Smooth muscle cell (in vitro differentiated cells): ENCODE measurements around the gene TTC16. TPM values are rescaled to one million over a fixed set of nuclear protein-coding genes. Genes with fewer than 3 reads are reported as not detected.
A peak's percentile ranks its signal among the peaks of the same experiment; 100 is the strongest.

Experiments
- DNase-seq: peaks from one replicate; lab custom pipeline; 2025; ENCODE audit not compliant: unreplicated experiment; lab: John Stamatoyannopoulos, UW
- H2AFZ ChIP-seq: fragments of 200-600 bp; sonication (generic); 2 replicates; pipeline ENCODE4 v1.6.0; 2016; ENCODE audit warnings: antibody characterized with exemption, low read depth, mild to moderate bottlenecking
- H3F3A ChIP-seq: fragments of 200-600 bp; sonication (generic); 2 replicates; pipeline ENCODE4 v1.6.0; 2017; ENCODE audit warnings: antibody characterized with exemption, low read depth
- H3K27ac ChIP-seq: fragments of 200-600 bp; sonication (generic); 2 replicates; pipeline ENCODE4 v1.5.1; 2016; ENCODE audit warnings: low read depth, mild to moderate bottlenecking
- H3K27me3 ChIP-seq: fragments of 200-600 bp; sonication (generic); 2 replicates; pipeline ENCODE4 v1.6.1; 2016; ENCODE audit warnings: low read depth, mild to moderate bottlenecking
- H3K36me3 ChIP-seq: fragments of 200-600 bp; sonication (generic); 2 replicates; pipeline ENCODE4 v1.5.1; 2016; ENCODE audit warnings: low read depth
- H3K4me1 ChIP-seq: fragments of 200-600 bp; sonication (generic); 2 replicates; pipeline ENCODE4 v1.5.1; 2016; ENCODE audit warnings: low read depth
- H3K4me2 ChIP-seq: fragments of 200-600 bp; sonication (generic); 2 replicates; pipeline ENCODE4 v1.6.0; 2016; ENCODE audit warnings: mild to moderate bottlenecking
- H3K4me3 ChIP-seq: fragments of 200-600 bp; sonication (generic); 2 replicates; pipeline ENCODE4 v1.5.1; 2016; ENCODE audit warnings: mild to moderate bottlenecking
- H3K79me2 ChIP-seq: fragments of 200-600 bp; sonication (generic); 2 replicates; pipeline ENCODE4 v1.6.0; 2016; ENCODE audit warnings: low read depth, mild to moderate bottlenecking
- H3K9ac ChIP-seq: fragments of 200-600 bp; sonication (generic); 2 replicates; pipeline ENCODE4 v1.6.0; 2016; ENCODE audit warnings: low read depth
- H3K9me3 ChIP-seq: fragments of 200-600 bp; sonication (generic); replicated peaks from 2 replicates; pipeline ENCODE4 v1.5.1; 2016; ENCODE audit warnings: low read depth
- H4K20me1 ChIP-seq: fragments of 200-600 bp; sonication (generic); 2 replicates; pipeline ENCODE4 v1.6.0; 2016; ENCODE audit warnings: low read depth
- WGBS: methylation state at CpG from one replicate; pipeline ENCODE4 v1.1.7; 2016; ENCODE audit warnings: low lambda C conversion rate; 5-methylcytosine and 5-hydroxymethylcytosine counted together
- polyA plus RNA-seq: library from polyadenylated mRNA; unstranded; fragments of >200 nt; fragmentation: Nextera tagmentation; extraction: Ambion mirVana; gene quantifications from 2 replicates; pipeline ENCODE4 v1.2.1, GENCODE V29; 2016
- total RNA-seq: library from RNA; depleted of rRNA; stranded (reverse); fragments of >200 nt; gene quantifications from 2 replicates; pipeline ENCODE4 v1.2.3, GENCODE V29; 2014
- TF ChIP-seq, protein P1 (sequence below): fragments of 200-600 bp; sonication (generic); IDR thresholded peaks from 2 replicates; pipeline ENCODE4 v1.5.1; 2017; ENCODE audit warnings: borderline replicate concordance, mild to moderate bottlenecking, antibody characterized with exemption; ENCODE audit not compliant: insufficient read depth, poor library complexity, severe bottlenecking

Gene TTC16
- total and polyA plus RNA-seq, 2 experiments from 2014 or later, result 0.22 TPM; not detected in 1

DNA sequence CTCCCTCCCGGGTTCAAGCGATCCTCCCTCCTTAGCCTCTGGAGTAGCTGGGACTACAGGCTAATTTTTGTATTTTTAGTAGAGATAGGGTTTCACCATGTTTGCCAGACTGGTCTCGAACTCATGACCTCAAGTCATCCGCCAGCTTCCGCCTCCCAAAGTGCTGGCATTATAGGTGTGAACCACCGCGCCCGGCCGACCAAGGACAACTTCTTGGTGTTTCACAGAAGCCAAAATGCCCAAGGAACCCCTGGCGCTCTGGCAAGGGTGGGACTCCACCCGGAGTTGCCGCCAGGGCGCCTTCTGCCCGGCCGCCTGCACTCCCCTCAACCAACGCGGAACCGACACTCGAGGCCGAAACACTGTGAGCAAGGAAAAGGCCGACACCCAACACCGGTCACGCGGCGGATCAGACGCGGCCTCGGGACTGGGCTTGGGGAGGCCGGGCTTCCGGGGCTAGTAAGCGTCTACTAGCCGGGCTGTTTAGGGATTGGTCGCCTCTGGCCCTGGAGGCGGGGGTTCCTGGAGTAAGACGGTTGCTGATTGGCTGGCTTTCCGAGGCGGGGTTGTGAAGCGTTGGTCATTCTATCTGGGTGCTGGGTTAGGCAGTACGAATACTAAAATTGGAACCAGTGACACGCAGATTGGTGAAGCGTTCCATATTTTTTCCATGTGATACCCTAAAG, 16.8 kb upstream of the TTC16 start:
- no peaks in the 10 kb centered on the region for H4K20me1 ChIP-seq
- peaks cover 6% of the 10 kb centered on the region for H3F3A ChIP-seq
- WGBS, result 24% methylated on average over 41 of the region's 41 CpGs
- H3K9me3 ChIP-seq, result no peaks in the 10 kb centered on the region
- TF ChIP-seq, protein P1, sequence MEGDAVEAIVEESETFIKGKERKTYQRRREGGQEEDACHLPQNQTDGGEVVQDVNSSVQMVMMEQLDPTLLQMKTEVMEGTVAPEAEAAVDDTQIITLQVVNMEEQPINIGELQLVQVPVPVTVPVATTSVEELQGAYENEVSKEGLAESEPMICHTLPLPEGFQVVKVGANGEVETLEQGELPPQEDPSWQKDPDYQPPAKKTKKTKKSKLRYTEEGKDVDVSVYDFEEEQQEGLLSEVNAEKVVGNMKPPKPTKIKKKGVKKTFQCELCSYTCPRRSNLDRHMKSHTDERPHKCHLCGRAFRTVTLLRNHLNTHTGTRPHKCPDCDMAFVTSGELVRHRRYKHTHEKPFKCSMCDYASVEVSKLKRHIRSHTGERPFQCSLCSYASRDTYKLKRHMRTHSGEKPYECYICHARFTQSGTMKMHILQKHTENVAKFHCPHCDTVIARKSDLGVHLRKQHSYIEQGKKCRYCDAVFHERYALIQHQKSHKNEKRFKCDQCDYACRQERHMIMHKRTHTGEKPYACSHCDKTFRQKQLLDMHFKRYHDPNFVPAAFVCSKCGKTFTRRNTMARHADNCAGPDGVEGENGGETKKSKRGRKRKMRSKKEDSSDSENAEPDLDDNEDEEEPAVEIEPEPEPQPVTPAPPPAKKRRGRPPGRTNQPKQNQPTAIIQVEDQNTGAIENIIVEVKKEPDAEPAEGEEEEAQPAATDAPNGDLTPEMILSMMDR, result no peak
- peak overlapping the region; percentile 68 for H3K4me2 ChIP-seq
- H3K9ac ChIP-seq, result peak overlapping the region; percentile 27
- H3K36me3 ChIP-seq, result no peaks in the 10 kb centered on the region
- peak overlapping the region; percentile 39 for H3K4me3 ChIP-seq
- no peaks in the 10 kb centered on the region for H3K79me2 ChIP-seq
- no peaks in the 10 kb centered on the region for H3K4me1 ChIP-seq
- H2AFZ ChIP-seq, result peak overlapping the region; percentile 62
- H3K27ac ChIP-seq, result peak overlapping the region; percentile 54
- peak; percentile 74 for DNase-seq
- H3K27me3 ChIP-seq, result no peaks in the 10 kb centered on the region

DNA sequence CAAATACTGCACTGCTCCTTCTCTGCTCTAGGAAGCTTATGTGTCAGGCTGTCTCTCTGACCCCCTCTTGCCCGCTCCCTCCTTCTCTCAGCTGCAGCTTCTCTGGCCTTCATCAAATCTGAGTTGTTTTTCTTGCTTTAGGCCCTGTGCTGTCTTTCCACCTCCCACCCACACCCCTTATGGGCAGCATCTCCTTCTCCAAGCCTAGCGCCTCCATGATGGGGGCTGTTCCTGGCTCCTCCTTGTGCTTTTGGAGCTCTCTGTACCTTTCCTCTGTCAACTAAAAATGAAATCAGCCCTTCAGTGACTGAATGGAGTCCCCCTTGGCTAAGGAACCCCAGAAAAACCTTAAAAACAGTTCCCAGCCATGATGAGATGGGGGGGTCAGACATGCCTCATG, 15.7 kb upstream of the TTC16 start:
- DNase-seq, result no peak
- Histone ChIP-seq H3K4me3 (no peak overlapping the region), H3K4me2 (no peak overlapping the region), H3F3A (peaks cover 6% of the 10 kb centered on the region), H3K36me3 (no peaks in the 10 kb centered on the region), H3K9ac (no peak overlapping the region), H4K20me1 (no peaks in the 10 kb centered on the region), H3K79me2 (no peaks in the 10 kb centered on the region), H3K27ac (no peak overlapping the region), H2AFZ (no peak overlapping the region), H3K9me3 (no peaks in the 10 kb centered on the region), H3K4me1 (no peaks in the 10 kb centered on the region), H3K27me3 (no peaks in the 10 kb centered on the region)
- TF ChIP-seq, protein P1, result no peak
- 97% methylated on average over 2 of the region's 2 CpGs for WGBS

DNA sequence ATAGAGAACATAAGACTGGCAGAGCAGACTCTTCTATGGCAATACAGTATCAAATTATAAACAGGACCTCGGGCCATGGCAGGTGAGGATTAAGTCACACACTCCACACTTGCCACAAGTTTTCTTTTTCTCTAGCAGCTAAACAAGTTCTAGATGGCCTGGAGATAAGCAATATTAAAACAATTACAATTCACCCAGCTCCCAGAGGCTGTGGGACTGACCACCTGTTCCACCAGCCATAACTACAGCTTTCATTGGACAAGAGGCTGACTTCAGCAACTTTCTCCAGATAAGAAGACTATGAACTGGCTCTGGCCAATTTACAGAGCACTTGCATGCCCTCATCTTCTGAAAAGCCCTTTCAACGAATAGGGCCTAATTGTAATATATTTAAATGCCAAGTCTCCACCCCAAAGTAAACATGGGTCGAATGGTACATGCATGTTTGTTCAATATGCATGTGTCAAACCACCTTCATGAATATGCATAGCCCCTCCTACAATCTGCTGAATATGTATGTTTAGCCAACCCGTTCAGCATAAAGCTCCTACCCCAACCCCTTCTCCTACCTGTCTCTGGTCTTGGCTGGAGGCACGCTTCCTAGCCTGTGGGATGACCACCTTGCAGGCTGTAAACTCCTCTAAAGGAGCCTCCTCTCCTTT, 15.2 kb upstream of the TTC16 start:
- H3K4me2 ChIP-seq, result no peak overlapping the region
- H2AFZ ChIP-seq, result no peak overlapping the region
- no peak overlapping the region for H3K4me3 ChIP-seq
- no peaks in the 10 kb centered on the region for H3K36me3 ChIP-seq
- peaks cover 6% of the 10 kb centered on the region for H3F3A ChIP-seq
- no peaks in the 10 kb centered on the region for H3K4me1 ChIP-seq
- no peaks in the 10 kb centered on the region for H3K79me2 ChIP-seq
- no peaks in the 10 kb centered on the region for H3K9me3 ChIP-seq
- no peaks in the 10 kb centered on the region for H4K20me1 ChIP-seq
- no peaks in the 10 kb centered on the region for H3K27me3 ChIP-seq
- WGBS, result 86% methylated on average over 5 of the region's 5 CpGs
- TF ChIP-seq, protein P1, result no peak
- no peak overlapping the region for H3K27ac ChIP-seq
- DNase-seq, result no peak
- no peak overlapping the region for H3K9ac ChIP-seq
